Measurements from ENCODE around the gene TBC1D24. TPM values are rescaled to one million over a fixed set of nuclear protein-coding genes. Genes with fewer than 3 reads are reported as not detected.
"Not testable (repeated sequence)": the region's sequence is repeated elsewhere in the genome, so short reads cannot be mapped to it uniquely, and the experiment has no call there.

TBC1D24 gene
- total RNA-seq, 2 donors from 2014 or later, result 9.6 to 10.5 TPM

- Histone ChIP-seq H3K36me3 (no peaks in the 10 kb centered on the region), H3K27ac (no peak overlapping the region), H3K4me3 (no peak overlapping the region), H3K4me1 (peaks cover 0 to 38% of the 10 kb centered on the region in 2 donors), H3K27me3 (peaks cover 0 to 2% of the 10 kb centered on the region in 2 donors), H3K9me3 (no peaks in the 10 kb centered on the region)
- DNase-seq (ENCODE audit: low spot score), result no peak
- TF ChIP-seq CTCF (IDR thresholded peaks at IDR 0.05), result no peak
Measured at GRCh38 chr16:2476345-2476720, 1.4 kb downstream of the TBC1D24 start.

GRCh38 chr16:2476741-2477140 lies 1.8 kb downstream of the TBC1D24 start:
- no peak overlapping the region for H3K4me3 ChIP-seq
- H3K4me1 ChIP-seq, result peaks cover 0 to 33% of the 10 kb centered on the region in 2 donors
- no peak for TF ChIP-seq CTCF (IDR thresholded peaks at IDR 0.05)
- no peaks in the 10 kb centered on the region for H3K36me3 ChIP-seq
- H3K27me3 ChIP-seq, result peaks cover 0 to 2% of the 10 kb centered on the region in 2 donors
- no peaks in the 10 kb centered on the region for H3K9me3 ChIP-seq
- H3K27ac ChIP-seq, result no peak overlapping the region
- no peak for DNase-seq (ENCODE audit: low spot score)

GRCh38 chr16:2477327-2477726 lies 2.4 kb downstream of the TBC1D24 start:
- no peak for DNase-seq (ENCODE audit: low spot score)
- H3K36me3 ChIP-seq, result no peaks in the 10 kb centered on the region
- TF ChIP-seq CTCF (IDR thresholded peaks at IDR 0.05), result no peak
- H3K27me3 ChIP-seq, result no peaks in the 10 kb centered on the region
- H3K4me1 ChIP-seq, result peaks cover 0 to 34% of the 10 kb centered on the region in 2 donors
- H3K4me3 ChIP-seq, result no peak overlapping the region
- no peak overlapping the region for H3K27ac ChIP-seq
- no peaks in the 10 kb centered on the region for H3K9me3 ChIP-seq

GRCh38 chr16:2478279-2478678 lies 3.4 kb downstream of the TBC1D24 start:
- no peak overlapping the region for H3K27ac ChIP-seq
- peaks cover 0 to 39% of the 10 kb centered on the region in 2 donors for H3K4me1 ChIP-seq
- no peak overlapping the region for H3K4me3 ChIP-seq
- no peaks in the 10 kb centered on the region for H3K9me3 ChIP-seq
- no peak for TF ChIP-seq CTCF (IDR thresholded peaks at IDR 0.05)
- no peaks in the 10 kb centered on the region for H3K27me3 ChIP-seq
- H3K36me3 ChIP-seq, result no peaks in the 10 kb centered on the region
- DNase-seq (ENCODE audit: low spot score), result no peak

- peaks cover 0 to 33% of the 10 kb centered on the region in 2 donors for H3K4me1 ChIP-seq
- H3K36me3 ChIP-seq; H3K4me3 ChIP-seq; H3K27ac ChIP-seq; DNase-seq (ENCODE audit: low spot score); H3K9me3 ChIP-seq; H3K27me3 ChIP-seq: not testable (repeated sequence)
Measured at GRCh38 chr16:2479996-2480395, 5.1 kb downstream of the TBC1D24 start.

- Histone ChIP-seq H3K27ac (no peak overlapping the region), H3K4me1 (peaks cover 0 to 27% of the 10 kb centered on the region in 2 donors), H3K36me3 (no peaks in the 10 kb centered on the region), H3K4me3 (no peak overlapping the region), H3K9me3 (no peaks in the 10 kb centered on the region), H3K27me3 (no peaks in the 10 kb centered on the region)
- no peak for DNase-seq (ENCODE audit: low spot score)
- TF ChIP-seq CTCF (IDR thresholded peaks at IDR 0.05), result no peak
Measured at GRCh38 chr16:2480948-2481347, 6.0 kb downstream of the TBC1D24 start.
